ENCODE results near the gene MLLT3.
"Not testable (repeated sequence)": the region's sequence is repeated elsewhere in the genome, so short reads cannot be mapped to it uniquely, and the experiment has no call there.

MLLT3 gene

DNA sequence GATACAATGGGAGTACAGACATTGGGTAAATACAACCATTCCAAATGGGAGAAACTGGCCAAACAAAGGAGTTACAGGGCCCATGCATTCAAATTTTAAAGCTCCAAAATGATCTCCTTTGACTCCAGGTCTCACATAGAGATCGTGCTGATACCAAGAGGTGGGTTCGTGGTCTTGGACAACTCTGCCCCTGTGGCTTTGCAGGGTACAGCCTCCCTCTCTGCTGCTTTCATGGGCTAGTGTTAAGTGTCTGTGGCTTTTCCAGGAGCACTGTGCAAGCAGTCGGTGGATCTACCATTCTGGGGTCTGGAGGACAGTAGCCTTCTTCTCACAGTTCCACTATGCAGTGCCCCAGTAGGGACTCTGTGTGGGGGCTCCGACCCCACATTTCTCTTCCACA, 39.2 kb downstream of the MLLT3 start:
- H3K79me2 ChIP-seq (ENCODE audit: control insufficient read depth, insufficient read depth, low read length, poor library complexity); H2AK5ac ChIP-seq (ENCODE audit: low read length); H3K18ac ChIP-seq (ENCODE audit: low read length); H3K79me1 ChIP-seq (ENCODE audit: low read length); H3K23ac ChIP-seq (ENCODE audit: low read length); H3K9ac ChIP-seq (ENCODE audit: low read length); H3K4ac ChIP-seq (ENCODE audit: low read depth, low read length); DNase-seq; H4K8ac ChIP-seq (ENCODE audit: low read depth, low read length); H3K4me2 ChIP-seq (ENCODE audit: low read length); H3K27me3 ChIP-seq (ENCODE audit: insufficient read depth, low read length); H2BK12ac ChIP-seq (ENCODE audit: low read length); H3K27ac ChIP-seq (ENCODE audit: low read depth, low read length); H4K91ac ChIP-seq (ENCODE audit: low read depth, low read length); H3K9me3 ChIP-seq (ENCODE audit: insufficient read depth, low read depth, low read length); H2AFZ ChIP-seq (ENCODE audit: insufficient read depth, low read length, poor library complexity); H4K12ac ChIP-seq (ENCODE audit: low read depth, low read length); H3K14ac ChIP-seq (ENCODE audit: low read length); H2BK120ac ChIP-seq (ENCODE audit: insufficient read depth, low read length, poor library complexity); H3K4me3 ChIP-seq (ENCODE audit: low read depth, low read length); H3K4me1 ChIP-seq (ENCODE audit: control insufficient read depth in 1 of 2, insufficient read depth in 2 of 2, low read length in 2 of 2); H2BK5ac ChIP-seq (ENCODE audit: low read depth, low read length, poor library complexity); H3K36me3 ChIP-seq (ENCODE audit: control insufficient read depth in 1 of 2, insufficient read depth in 2 of 2, low read length in 2 of 2): not testable (repeated sequence)
- WGBS (ENCODE audit: extremely low coverage, insufficient coverage, insufficient read length) = no CpG with 5 or more reads among the region's 4 CpGs

DNA sequence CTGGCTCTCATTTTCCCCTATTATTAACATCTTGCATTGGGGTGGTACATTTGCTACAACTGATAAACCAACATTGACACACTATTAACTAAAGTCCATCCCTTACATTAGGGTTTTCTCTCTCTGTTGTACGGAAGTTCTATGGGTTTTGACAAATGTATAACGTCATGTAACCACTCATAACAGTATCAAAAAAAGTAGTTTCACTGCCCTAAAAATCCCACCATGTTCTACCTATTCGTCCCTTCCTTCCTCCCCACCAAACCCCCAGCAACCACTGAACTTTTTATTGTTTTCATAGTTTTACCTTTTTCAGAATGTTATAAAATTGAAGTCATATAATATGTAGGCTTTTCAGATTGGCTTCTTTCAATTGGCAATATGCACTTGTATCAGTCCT, 40.1 kb downstream of the MLLT3 start:
- H3K9ac ChIP-seq (ENCODE audit: low read length) = no peak overlapping the region
- no peak overlapping the region for H4K91ac ChIP-seq (ENCODE audit: low read depth, low read length)
- H3K79me1 ChIP-seq (ENCODE audit: low read length) = no peaks in the 10 kb centered on the region
- no peak overlapping the region for H3K4me3 ChIP-seq (ENCODE audit: low read depth, low read length)
- no peak overlapping the region for H2BK120ac ChIP-seq (ENCODE audit: insufficient read depth, low read length, poor library complexity)
- H2BK12ac ChIP-seq (ENCODE audit: low read length) = no peak overlapping the region
- H3K9me3 ChIP-seq (ENCODE audit: insufficient read depth, low read depth, low read length) = no peaks in the 10 kb centered on the region
- no peak overlapping the region for H3K4me2 ChIP-seq (ENCODE audit: low read length)
- no peak overlapping the region for H3K14ac ChIP-seq (ENCODE audit: low read length)
- H3K4ac ChIP-seq (ENCODE audit: low read depth, low read length) = no peak overlapping the region
- no peak overlapping the region for H3K27ac ChIP-seq (ENCODE audit: low read depth, low read length)
- no peak overlapping the region for H2AK5ac ChIP-seq (ENCODE audit: low read length)
- no peaks in the 10 kb centered on the region for H3K36me3 ChIP-seq (ENCODE audit: control insufficient read depth in 1 of 2, insufficient read depth in 2 of 2, low read length in 2 of 2)
- no peak overlapping the region for H3K23ac ChIP-seq (ENCODE audit: low read length)
- no peaks in the 10 kb centered on the region for H3K27me3 ChIP-seq (ENCODE audit: insufficient read depth, low read length)
- no peaks in the 10 kb centered on the region for H3K79me2 ChIP-seq (ENCODE audit: control insufficient read depth, insufficient read depth, low read length, poor library complexity)
- no peaks in the 10 kb centered on the region for H3K4me1 ChIP-seq (ENCODE audit: control insufficient read depth in 1 of 2, insufficient read depth in 2 of 2, low read length in 2 of 2)
- no CpG with 5 or more reads among the region's 3 CpGs for WGBS (ENCODE audit: extremely low coverage, insufficient coverage, insufficient read length)
- H3K18ac ChIP-seq (ENCODE audit: low read length) = no peak overlapping the region
- no peak overlapping the region for H2AFZ ChIP-seq (ENCODE audit: insufficient read depth, low read length, poor library complexity)
- no peak overlapping the region for H4K8ac ChIP-seq (ENCODE audit: low read depth, low read length)
- no peak for DNase-seq
- no peak overlapping the region for H2BK5ac ChIP-seq (ENCODE audit: low read depth, low read length, poor library complexity)
- H4K12ac ChIP-seq (ENCODE audit: low read depth, low read length) = no peak overlapping the region

- no peak overlapping the region for H3K4me2 ChIP-seq (ENCODE audit: low read length)
- no peak overlapping the region for H2BK12ac ChIP-seq (ENCODE audit: low read length)
- no peaks in the 10 kb centered on the region for H3K79me2 ChIP-seq (ENCODE audit: control insufficient read depth, insufficient read depth, low read length, poor library complexity)
- no peak overlapping the region for H2BK120ac ChIP-seq (ENCODE audit: insufficient read depth, low read length, poor library complexity)
- no peak overlapping the region for H4K12ac ChIP-seq (ENCODE audit: low read depth, low read length)
- no peak for DNase-seq
- H3K4ac ChIP-seq (ENCODE audit: low read depth, low read length) = no peak overlapping the region
- H2BK5ac ChIP-seq (ENCODE audit: low read depth, low read length, poor library complexity) = no peak overlapping the region
- H3K9ac ChIP-seq (ENCODE audit: low read length) = no peak overlapping the region
- no peak overlapping the region for H3K4me3 ChIP-seq (ENCODE audit: low read depth, low read length)
- H4K8ac ChIP-seq (ENCODE audit: low read depth, low read length) = no peak overlapping the region
- no peak overlapping the region for H3K27ac ChIP-seq (ENCODE audit: low read depth, low read length)
- no CpG with 5 or more reads among the region's 2 CpGs for WGBS (ENCODE audit: extremely low coverage, insufficient coverage, insufficient read length)
- no peaks in the 10 kb centered on the region for H3K9me3 ChIP-seq (ENCODE audit: insufficient read depth, low read depth, low read length)
- no peak overlapping the region for H3K14ac ChIP-seq (ENCODE audit: low read length)
- H2AK5ac ChIP-seq (ENCODE audit: low read length) = no peak overlapping the region
- H3K79me1 ChIP-seq (ENCODE audit: low read length) = no peaks in the 10 kb centered on the region
- H2AFZ ChIP-seq (ENCODE audit: insufficient read depth, low read length, poor library complexity) = no peak overlapping the region
- no peak overlapping the region for H4K91ac ChIP-seq (ENCODE audit: low read depth, low read length)
- H3K4me1 ChIP-seq (ENCODE audit: control insufficient read depth in 1 of 2, insufficient read depth in 2 of 2, low read length in 2 of 2) = no peaks in the 10 kb centered on the region
- H3K36me3 ChIP-seq (ENCODE audit: control insufficient read depth in 1 of 2, insufficient read depth in 2 of 2, low read length in 2 of 2) = no peaks in the 10 kb centered on the region
- no peaks in the 10 kb centered on the region for H3K27me3 ChIP-seq (ENCODE audit: insufficient read depth, low read length)
- H3K23ac ChIP-seq (ENCODE audit: low read length) = no peak overlapping the region
- no peak overlapping the region for H3K18ac ChIP-seq (ENCODE audit: low read length)
These were observed 41.6 kb downstream of the MLLT3 start for GRCh38 chr9:20580673-20581072.

GRCh38 chr9:20579524-20580314, 42.6 kb downstream of the MLLT3 start:
- Histone ChIP-seq H3K9ac (ENCODE audit: low read length) (no peak overlapping the region), H3K27me3 (ENCODE audit: insufficient read depth, low read length) (no peaks in the 10 kb centered on the region), H2BK120ac (ENCODE audit: insufficient read depth, low read length, poor library complexity) (no peak overlapping the region), H2BK5ac (ENCODE audit: low read depth, low read length, poor library complexity) (no peak overlapping the region), H3K18ac (ENCODE audit: low read length) (no peak overlapping the region), H3K79me1 (ENCODE audit: low read length) (no peaks in the 10 kb centered on the region), H3K79me2 (ENCODE audit: control insufficient read depth, insufficient read depth, low read length, poor library complexity) (no peaks in the 10 kb centered on the region), H3K4me2 (ENCODE audit: low read length) (no peak overlapping the region), H3K4ac (ENCODE audit: low read depth, low read length) (no peak overlapping the region), H3K23ac (ENCODE audit: low read length) (no peak overlapping the region), H3K14ac (ENCODE audit: low read length) (no peak overlapping the region), H2BK12ac (ENCODE audit: low read length) (no peak overlapping the region), H4K91ac (ENCODE audit: low read depth, low read length) (no peak overlapping the region), H3K27ac (ENCODE audit: low read depth, low read length) (no peak overlapping the region), H3K9me3 (ENCODE audit: insufficient read depth, low read depth, low read length) (no peaks in the 10 kb centered on the region), H3K36me3 (ENCODE audit: control insufficient read depth in 1 of 2, insufficient read depth in 2 of 2, low read length in 2 of 2) (no peaks in the 10 kb centered on the region), H2AK5ac (ENCODE audit: low read length) (no peak overlapping the region), H4K12ac (ENCODE audit: low read depth, low read length) (no peak overlapping the region), H4K8ac (ENCODE audit: low read depth, low read length) (no peak overlapping the region), H2AFZ (ENCODE audit: insufficient read depth, low read length, poor library complexity) (no peak overlapping the region), H3K4me3 (ENCODE audit: low read depth, low read length) (no peak overlapping the region), H3K4me1 (ENCODE audit: control insufficient read depth in 1 of 2, insufficient read depth in 2 of 2, low read length in 2 of 2) (no peaks in the 10 kb centered on the region)
- DNase-seq = no peak
- no CpG with 5 or more reads among the region's 2 CpGs for WGBS (ENCODE audit: extremely low coverage, insufficient coverage, insufficient read length)

Measured in trophoblast cell (in vitro differentiated cells and primary cell).